H1 (cell line): Measurements from ENCODE around the gene FAM169A. TPM values are rescaled to one million over a fixed set of nuclear protein-coding genes. Genes with fewer than 3 reads are reported as not detected.

Experiments
- CHD7 ChIP-seq: fragments of 300-600 bp; sonication (generic); IDR thresholded peaks from 2 replicates; pipeline ENCODE4 v1.7.1; 2012; ENCODE audit warnings: low read length, moderate library complexity, mild to moderate bottlenecking, inconsistent platforms; ENCODE audit not compliant: insufficient replicate concordance
- RBBP5 ChIP-seq: IDR thresholded peaks from 2 replicates; pipeline ENCODE4 v1.7.1; 2012; ENCODE audit warnings: low read depth, mild to moderate bottlenecking, inconsistent platforms, low read length, moderate library complexity, borderline replicate concordance
- SP1 ChIP-seq: IDR thresholded peaks from 2 replicates; pipeline ENCODE4 v1.6.1; 2011; ENCODE audit warnings: low read depth, low read length
- polyA plus RNA-seq, 7 experiments: library from polyadenylated mRNA; depleted of rRNA in 3 of 7; stranded (reverse) in 5 of 7; unstranded in 2 of 7; fragments of >200 nt in 5 of 7; fragments of 200-250 nt in 2 of 7; gene quantifications; 1 replicate in 5 of 7; 2 replicates in 1 of 7; 4 replicates in 1 of 7; pipeline versions ENCODE4 v1.2.1 to v1.2.3, GENCODE V29; 2011 to 2013; ENCODE audit warnings: missing spikeins in 2 of 7, mixed read lengths in 2 of 7
- total RNA-seq: library from RNA; stranded (reverse); fragmentation: NEBNext Ultra II Directional; extraction: Animal tissue kit (Norgen Biotek cat#: 25700); gene quantifications from 2 replicates; pipeline ENCODE4 v1.2.1, GENCODE V29; 2021

Gene FAM169A
- total and polyA plus RNA-seq, 2 of the 8 experiments (the other 6 are each of a cell fraction or from before 2014, with no cell fraction given): 12.6 to 83.1 TPM

DNA sequence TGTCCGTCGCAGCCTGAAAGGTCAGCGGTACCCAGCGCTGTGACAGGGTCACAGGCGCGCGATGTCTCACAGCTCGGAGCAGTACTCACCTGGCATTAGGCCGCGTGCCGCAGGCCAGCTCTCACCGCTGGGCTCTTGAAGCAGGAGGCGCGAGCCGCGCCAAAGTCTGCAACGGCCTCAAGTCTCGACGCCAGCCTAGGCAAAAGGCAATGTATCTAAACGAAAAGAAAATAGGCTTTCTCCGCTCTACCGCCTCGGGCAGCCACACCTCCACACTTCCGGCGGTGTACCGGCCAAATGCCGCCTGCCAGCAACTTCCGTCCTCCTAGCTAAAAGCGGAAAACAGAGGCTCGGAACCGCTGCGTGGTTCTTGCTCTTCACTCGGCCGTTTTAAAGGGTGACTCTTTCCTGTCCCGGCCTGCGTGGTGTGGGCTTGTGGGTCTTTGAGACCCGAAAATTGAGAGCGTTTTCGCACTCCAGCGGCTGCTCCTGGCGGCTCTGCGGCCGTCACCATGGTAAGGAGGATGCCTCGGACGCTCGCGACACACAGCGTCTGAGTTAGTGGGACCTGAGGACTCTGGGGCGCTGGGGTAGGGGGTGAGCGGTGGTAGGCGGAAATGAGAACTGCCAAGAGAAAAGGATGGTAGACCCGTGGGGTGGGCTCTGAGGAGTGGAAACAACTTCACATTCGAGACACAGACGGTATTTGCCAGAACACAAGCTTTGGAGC lies 99.2 kb downstream of the FAM169A start, which contains the start of the genes GFM2 and NSA2 (continued):
- TF ChIP-seq CHD7 (no peak), RBBP5 (no peak; the same call in 1 of the 2 replicates), SP1 (peak; percentile 88)
